OCI-LY7 (cell line): ENCODE results near the gene MEOX1. TPM values are rescaled to one million over a fixed set of nuclear protein-coding genes. Genes with fewer than 3 reads are reported as not detected.

Experiments
- BruUV-seq: library from RNA; stranded (reverse); fragments of 400-500 nt; replicated peaks from 2 replicates; lab custom pipeline; 2021; lab: Mats Ljungman, UMichigan
- CTCF ChIA-PET: fragments of 300-600 bp; sonication (Branson Sonifier 250); formaldehyde crosslinking; loops from one replicate; lab custom pipeline; 2022; ENCODE audit warnings: antibody characterized with exemption; ENCODE audit not compliant: unreplicated experiment; lab: Charles Lee
- POLR2A ChIA-PET: fragments of 300-600 bp; sonication (Branson Sonifier 250); formaldehyde crosslinking; loops from one replicate; lab custom pipeline; 2022; ENCODE audit warnings: antibody characterized with exemption; lab: Charles Lee
- DNase-seq: peaks from one replicate; pipeline ENCODE4 v3.0.0-alpha.2; 2015; ENCODE audit warnings: low spot score
- H2AFZ ChIP-seq: fragments of 200-600 bp; sonication (generic), shearing (Covaris generic); 2 replicates; pipeline ENCODE4 v1.6.1; 2014; ENCODE audit warnings: mild to moderate bottlenecking, antibody characterized with exemption, low read length, moderate library complexity
- H3K27ac ChIP-seq: fragments of 200-600 bp; sonication (generic); 2 replicates; pipeline ENCODE4 v1.5.1; 2014; ENCODE audit warnings: mixed run types, low read depth, mild to moderate bottlenecking, moderate library complexity, low read length, inconsistent platforms; ENCODE audit not compliant: poor library complexity, severe bottlenecking
- H3K36me3 ChIP-seq: fragments of 200-600 bp; sonication (generic); 2 replicates; pipeline ENCODE4 v1.6.1; 2014; ENCODE audit warnings: mild to moderate bottlenecking, antibody characterized with exemption, low read length, moderate library complexity, mixed read lengths; ENCODE audit not compliant: insufficient read depth
- H3K4me1 ChIP-seq: fragments of 200-600 bp; sonication (generic); 2 replicates; pipeline ENCODE4 v1.5.1; 2014; ENCODE audit warnings: mild to moderate bottlenecking, low read length; ENCODE audit not compliant: insufficient read depth, poor library complexity, severe bottlenecking
- H3K4me2 ChIP-seq: fragments of 200-600 bp; sonication (generic); 2 replicates; pipeline ENCODE4 v1.6.1; 2014; ENCODE audit warnings: mild to moderate bottlenecking, low read length
- H3K4me3 ChIP-seq: fragments of 200-600 bp; sonication (generic); 2 replicates; pipeline ENCODE4 v1.5.1; 2014; ENCODE audit warnings: mild to moderate bottlenecking, low read depth, low read length; ENCODE audit not compliant: poor library complexity, severe bottlenecking
- H3K79me2 ChIP-seq: fragments of 200-600 bp; sonication (generic); 2 replicates; pipeline ENCODE4 v1.6.1; 2016; ENCODE audit warnings: low read depth, mild to moderate bottlenecking, low read length, moderate library complexity, mixed read lengths; ENCODE audit not compliant: insufficient read depth
- H3K9me2 ChIP-seq: fragments of 200-600 bp; sonication (generic); 2 replicates; pipeline ENCODE4 v1.6.1; 2016; ENCODE audit warnings: mild to moderate bottlenecking, low read length, mixed read lengths; ENCODE audit not compliant: insufficient read depth
- H3K9me3 ChIP-seq: fragments of 200-600 bp; sonication (generic); 2 replicates; pipeline ENCODE4 v1.6.1; 2014; ENCODE audit warnings: mild to moderate bottlenecking, mixed run types, low read length, mixed read lengths
- H4K20me1 ChIP-seq: fragments of 200-600 bp; sonication (generic); 2 replicates; pipeline ENCODE4 v1.6.1; 2014; ENCODE audit warnings: mild to moderate bottlenecking, antibody characterized with exemption, low read length, moderate library complexity, mixed read lengths; ENCODE audit not compliant: insufficient read depth
- CTCF ChIP-seq: fragments of 200-600 bp; sonication (generic); conservative IDR thresholded peaks from 2 replicates; pipeline ENCODE4 v1.5.1; 2014; ENCODE audit warnings: mild to moderate bottlenecking, antibody characterized with exemption, low read length, moderate library complexity, mixed read lengths
- EZH2phosphoT487 ChIP-seq: fragments of 200-600 bp; sonication (generic); IDR thresholded peaks from 2 replicates; pipeline ENCODE4 v1.6.1; 2018; ENCODE audit warnings: low read depth, borderline replicate concordance, mild to moderate bottlenecking, mixed run types, antibody characterized with exemption, low read length, moderate library complexity, mixed read lengths
- intact Hi-C: fragments of 100-400 bp; cut with micrococcal nuclease; formaldehyde crosslinking; loops from one replicate; pipeline ENCODE4 v1.10.0; 2022; ENCODE audit not compliant: unreplicated experiment
- total RNA-seq, 2 experiments: library from RNA; depleted of rRNA in 1 of 2; stranded (reverse); fragments of >200 nt in 1 of 2; shearing (Covaris generic) in 1 of 2; gene quantifications; 2 replicates each; pipeline ENCODE4 v1.2.3, GENCODE V29; 2014 to 2022

Gene MEOX1
- total RNA-seq, 2 experiments from 2014 or later: not detected

DNA sequence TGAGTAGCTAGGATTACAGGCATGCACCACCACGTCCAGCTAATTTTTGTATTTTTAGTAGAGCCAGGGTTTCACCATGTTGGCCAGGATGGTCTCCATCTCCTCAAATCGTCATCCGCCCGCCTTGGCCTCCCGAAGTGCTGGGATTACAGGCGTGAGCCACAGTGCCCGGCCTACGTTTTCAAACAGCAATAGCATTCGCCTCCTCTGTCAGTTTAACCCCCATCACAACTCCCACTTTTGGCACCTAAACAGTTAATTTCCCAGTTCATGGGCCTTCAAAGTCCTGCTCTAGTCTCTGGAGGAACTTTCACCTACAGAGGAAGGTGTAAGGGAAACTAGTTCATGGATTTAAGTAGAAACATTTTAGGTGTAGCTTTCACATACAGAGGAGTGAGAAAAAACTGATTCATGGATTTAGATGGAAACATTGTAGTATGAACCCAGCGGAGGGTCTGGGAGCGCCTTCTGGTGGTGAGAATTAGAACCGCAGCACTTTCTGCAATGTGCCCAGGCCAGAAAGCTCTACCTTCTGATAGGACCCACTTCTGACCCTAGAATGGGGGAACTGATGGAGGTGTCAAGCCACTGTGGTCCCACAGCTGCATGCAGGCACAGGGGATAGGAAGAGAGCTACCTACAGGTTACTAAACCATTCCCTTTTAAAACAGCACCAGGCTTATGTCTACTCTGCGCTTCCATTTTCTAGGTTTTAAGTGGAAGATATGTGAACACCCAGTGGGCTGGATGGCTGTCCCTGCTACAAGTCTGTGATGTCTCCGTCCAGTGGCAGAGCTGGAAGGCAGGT, 12.0 kb upstream of the MEOX1 start:
- Histone ChIP-seq H3K4me1 (peaks cover 14% of the 10 kb centered on the region), H3K27ac (no peak overlapping the region), H3K79me2 (no peaks in the 10 kb centered on the region), H3K4me3 (no peak overlapping the region), H4K20me1 (no peaks in the 10 kb centered on the region), H2AFZ (no peak overlapping the region), H3K36me3 (no peaks in the 10 kb centered on the region), H3K4me2 (no peak overlapping the region), H3K9me3 (no peaks in the 10 kb centered on the region), H3K9me2 (no peaks in the 10 kb centered on the region)
- BruUV-seq: no TSS peak
- ChIA-PET CTCF (interaction anchor here (1.1 kb wide), 1 partner anchor 97 kb away, joined by 6 read pairs; no protein-coding TSS in a partner anchor), POLR2A (no interaction called here)
- intact Hi-C loops: loop anchor here (1.0 to 5.0 kb wide), 2 partner anchors 97 to 281 kb away; no protein-coding TSS in a partner anchor
- DNase-seq: peak; percentile 65
- TF ChIP-seq CTCF: peak; percentile 91
- TF ChIP-seq EZH2phosphoT487: no peak

DNA sequence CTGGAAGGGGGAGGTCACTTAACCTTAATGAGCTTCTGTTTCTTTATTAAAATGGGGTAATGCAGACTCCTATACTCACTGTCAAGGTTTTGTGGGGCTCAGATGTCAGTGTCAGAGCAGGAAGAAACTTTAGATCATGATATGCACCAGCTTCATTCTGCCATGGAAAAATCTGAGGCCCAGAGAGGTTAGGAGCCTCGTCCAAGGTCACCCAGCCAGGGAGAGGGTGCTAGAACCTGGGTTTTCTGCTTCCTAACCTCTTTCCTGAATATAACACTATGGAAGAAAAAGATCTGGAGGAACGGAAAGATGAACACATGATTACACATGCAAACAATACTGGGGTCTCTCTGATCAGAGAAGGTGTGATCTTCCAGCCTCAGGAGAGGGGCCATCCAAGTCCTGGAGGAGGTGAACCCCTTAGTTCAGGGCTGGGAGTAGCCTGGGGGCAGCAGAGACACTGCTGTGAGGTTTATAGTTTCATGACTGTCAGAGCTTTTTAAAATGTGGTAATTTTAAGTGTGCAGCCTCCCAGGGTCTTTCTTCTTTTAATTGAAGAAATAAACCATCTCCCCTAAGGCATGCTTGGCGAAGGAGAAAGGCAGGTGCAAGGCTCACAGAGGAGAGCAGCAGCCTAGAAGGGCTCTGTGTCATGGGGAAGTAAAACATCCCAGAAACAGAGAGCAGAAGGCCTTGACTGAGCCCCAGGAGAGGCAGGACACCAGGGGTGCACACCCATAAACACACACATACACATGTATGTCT, 10.2 kb upstream of the MEOX1 start:
- H3K9me2 ChIP-seq: no peaks in the 10 kb centered on the region
- H3K4me2 ChIP-seq: no peak overlapping the region
- TF ChIP-seq EZH2phosphoT487 (no peak), CTCF (no peak)
- H3K4me3 ChIP-seq: no peak overlapping the region
- BruUV-seq: no TSS peak
- no peaks in the 10 kb centered on the region for H3K79me2 ChIP-seq
- intact Hi-C loops: loop anchor here (5.0 kb wide), 1 partner anchor 280 kb away; no protein-coding TSS in a partner anchor
- no peak for DNase-seq
- H3K36me3 ChIP-seq: no peaks in the 10 kb centered on the region
- no peaks in the 10 kb centered on the region for H4K20me1 ChIP-seq
- ChIA-PET POLR2A (interaction anchor here (0.6 kb wide), 1 partner anchor 1252 kb away, joined by 3 read pairs; no protein-coding TSS in a partner anchor), CTCF (no interaction called here)
- no peaks in the 10 kb centered on the region for H3K4me1 ChIP-seq
- H3K27ac ChIP-seq: no peak overlapping the region
- no peak overlapping the region for H2AFZ ChIP-seq
- H3K9me3 ChIP-seq: no peaks in the 10 kb centered on the region
